SK-N-SH (cell line): ENCODE data around the gene FNDC3B. TPM values are rescaled to one million over a fixed set of nuclear protein-coding genes. Genes with fewer than 3 reads are reported as not detected.

Source experiments
- CTCF ChIA-PET: fragments of 300-600, 350-600 bp; formaldehyde crosslinking; extraction: SDS; loops from one replicate; lab custom pipeline; 2021; lab: Yijun Ruan, JAX
- POLR2A ChIA-PET: fragments of 350-600 bp; sonication (Branson Sonifier 250); formaldehyde crosslinking; extraction: SDS; loops from one replicate; lab custom pipeline; 2020; ENCODE audit warnings: antibody characterized with exemption, inconsistent platforms; lab: Yijun Ruan, JAX
- DNase-seq: peaks from one replicate; pipeline ENCODE4 v3.0.0; 2012
- H2AFZ ChIP-seq: fragments of 200-600 bp; sonication (generic); 2 replicates; pipeline ENCODE4 v1.8.1; 2016; ENCODE audit warnings: antibody characterized with exemption, mild to moderate bottlenecking, low read depth
- H3F3A ChIP-seq: fragments of 200-600 bp; sonication (generic); replicated peaks from 2 replicates; pipeline ENCODE3; 2016; ENCODE audit warnings: antibody characterized with exemption, mild to moderate bottlenecking; ENCODE audit not compliant: insufficient read depth
- H3K27ac ChIP-seq, 2 experiments: fragments of 200-500 bp in 1 of 2; fragments of 200-600 bp in 1 of 2; sonication (Bioruptor generic) in 1 of 2; sonication (generic), shearing (Covaris generic) in 1 of 2; 2 replicates each; pipeline versions ENCODE4 v1.5.1 to v1.6.1; 2014 to 2016; ENCODE audit warnings: low read depth in 2 of 2, inconsistent platforms in 1 of 2, low read length in 1 of 2, mild to moderate bottlenecking in 1 of 2, mixed read lengths in 1 of 2
- H3K27me3 ChIP-seq: fragments of 200-600 bp; sonication (generic), shearing (Covaris generic); 2 replicates; pipeline ENCODE4 v1.6.1; 2016; ENCODE audit warnings: mixed run types; ENCODE audit not compliant: insufficient read depth
- H3K36me3 ChIP-seq, 2 experiments: fragments of 200-500 bp in 1 of 2; fragments of 200-600 bp in 1 of 2; sonication (Bioruptor generic) in 1 of 2; sonication (generic) in 1 of 2; replicated peaks in 1 of 2; 2 replicates each; pipeline versions ENCODE3 to v1.5.1; 2014 to 2016; ENCODE audit warnings: low read length in 1 of 2, mild to moderate bottlenecking in 1 of 2; ENCODE audit not compliant: insufficient read depth in 2 of 2, control insufficient read depth in 1 of 2
- H3K4me1 ChIP-seq, 2 experiments: fragments of 200-500 bp in 1 of 2; fragments of 200-600 bp in 1 of 2; sonication (Bioruptor generic) in 1 of 2; sonication (generic), shearing (Covaris generic) in 1 of 2; 2 replicates each; pipeline versions ENCODE4 v1.5.1 to v1.6.1; 2014 to 2016; ENCODE audit warnings: low read depth in 1 of 2, low read length in 1 of 2, mixed run types in 1 of 2; ENCODE audit not compliant: insufficient read depth in 2 of 2, control insufficient read depth in 1 of 2
- H3K4me2 ChIP-seq: fragments of 200-600 bp; sonication (generic), shearing (Covaris generic); 2 replicates; pipeline ENCODE4 v1.6.1; 2017; ENCODE audit warnings: mixed run types
- H3K4me3 ChIP-seq, 2 experiments: fragments of 200-500 bp in 1 of 2; fragments of 200-600 bp in 1 of 2; sonication (Bioruptor generic) in 1 of 2; sonication (generic), shearing (Covaris generic) in 1 of 2; 2 replicates each; pipeline versions ENCODE4 v1.5.1 to v1.8.1; 2014 to 2016; ENCODE audit warnings: low read depth in 2 of 2, inconsistent platforms in 1 of 2, low read length in 1 of 2, mild to moderate bottlenecking in 1 of 2, mixed read lengths in 1 of 2, moderate library complexity in 1 of 2
- H3K79me2 ChIP-seq: fragments of 200-600 bp; sonication (generic); 2 replicates; pipeline ENCODE4 v1.8.1; 2017; ENCODE audit warnings: mild to moderate bottlenecking; ENCODE audit not compliant: insufficient read depth
- H3K9ac ChIP-seq: fragments of 200-600 bp; sonication (generic); 2 replicates; pipeline ENCODE4 v1.6.1; 2017; ENCODE audit warnings: mixed run types
- H3K9me2 ChIP-seq: fragments of 200-600 bp; sonication (generic); 2 replicates; pipeline ENCODE4 v1.6.1; 2017; ENCODE audit warnings: mixed run types
- H3K9me3 ChIP-seq: fragments of 200-600 bp; sonication (generic); 2 replicates; pipeline ENCODE4 v1.6.1; 2017; ENCODE audit warnings: mixed run types, mild to moderate bottlenecking, moderate library complexity
- H4K20me1 ChIP-seq: fragments of 200-600 bp; sonication (generic); 2 replicates; pipeline ENCODE4 v1.6.1; 2017; ENCODE audit warnings: mild to moderate bottlenecking, mixed run types; ENCODE audit not compliant: insufficient read depth
- ELF1 ChIP-seq: IDR thresholded peaks from 2 replicates; pipeline ENCODE4 v1.4.0; 2012
- EP300 ChIP-seq, 2 experiments: IDR thresholded peaks; 2 replicates each; pipeline versions ENCODE4 v1.4.0 to v1.6.1; 2012; ENCODE audit warnings: borderline replicate concordance in 1 of 2, low read depth in 1 of 2, low read length in 1 of 2
- EZH2phosphoT487 ChIP-seq: fragments of 200-600 bp; sonication (generic); IDR thresholded peaks from 2 replicates; pipeline ENCODE4 v1.6.1; 2017; ENCODE audit warnings: low read depth, mixed run types, mild to moderate bottlenecking, antibody characterized with exemption, moderate library complexity, borderline replicate concordance
- FOXJ3 ChIP-seq: sonication (generic); formaldehyde crosslinking; IDR thresholded peaks from 2 replicates; pipeline ENCODE4 v1.5.1; 2020; ENCODE audit warnings: mild to moderate bottlenecking, missing genetic modification reagents
- FOXM1 ChIP-seq: IDR thresholded peaks from 2 replicates; pipeline ENCODE4 v1.4.0; 2012; ENCODE audit warnings: low read depth, mild to moderate bottlenecking
- GABPA ChIP-seq: IDR thresholded peaks from 2 replicates; pipeline ENCODE4 v1.4.0; 2012; ENCODE audit warnings: low read depth, mild to moderate bottlenecking
- GATA2 ChIP-seq: sonication (generic); formaldehyde crosslinking; IDR thresholded peaks from 2 replicates; pipeline ENCODE4 v1.5.0; 2020; ENCODE audit warnings: mild to moderate bottlenecking, missing genetic modification reagents
- IRF3 ChIP-seq: fragments of 150-350 bp; IDR thresholded peaks from 2 replicates; pipeline ENCODE4 v1.6.1; 2016; ENCODE audit warnings: mild to moderate bottlenecking, low read depth, low read length
- JUND ChIP-seq: IDR thresholded peaks from 2 replicates; pipeline ENCODE4 v1.4.0; 2012
- MAX ChIP-seq: IDR thresholded peaks from 2 replicates; pipeline ENCODE4 v1.4.0; 2012; ENCODE audit warnings: low read depth
- MEF2A ChIP-seq: IDR thresholded peaks from 2 replicates; pipeline ENCODE4 v1.4.0; 2012; ENCODE audit warnings: low read depth, borderline replicate concordance
- MXI1 ChIP-seq: IDR thresholded peaks from 2 replicates; pipeline ENCODE4 v1.6.1; 2012; ENCODE audit warnings: mild to moderate bottlenecking, low read depth, low read length, improper control_type of control experiment
- NFIC ChIP-seq: IDR thresholded peaks from 2 replicates; pipeline ENCODE4 v1.4.0; 2012; ENCODE audit warnings: borderline replicate concordance
- POLR2AphosphoS5 ChIP-seq: IDR thresholded peaks from 2 replicates; pipeline ENCODE4 v1.6.1; 2012; ENCODE audit warnings: low read depth, low read length
- RAD21 ChIP-seq: IDR thresholded peaks from 2 replicates; pipeline ENCODE4 v1.6.1; 2012; ENCODE audit warnings: mild to moderate bottlenecking, low read length
- RFX5 ChIP-seq: IDR thresholded peaks from 2 replicates; pipeline ENCODE4 v1.6.1; 2012; ENCODE audit warnings: mild to moderate bottlenecking, improper control_type of control experiment, low read length
- RXRA ChIP-seq: IDR thresholded peaks from 2 replicates; pipeline ENCODE4 v1.4.0; 2012; ENCODE audit warnings: low read depth, mild to moderate bottlenecking, borderline replicate concordance
- SIN3A ChIP-seq: IDR thresholded peaks from 2 replicates; pipeline ENCODE4 v1.6.1; 2012; ENCODE audit warnings: low read depth, mild to moderate bottlenecking, low read length, moderate library complexity, borderline replicate concordance
- SMC3 ChIP-seq: IDR thresholded peaks from 2 replicates; pipeline ENCODE4 v1.6.1; 2012; ENCODE audit warnings: low read depth, low read length, improper control_type of control experiment
- TCF12 ChIP-seq: IDR thresholded peaks from 2 replicates; pipeline ENCODE4 v1.4.0; 2012
- TEAD4 ChIP-seq: IDR thresholded peaks from 2 replicates; pipeline ENCODE4 v1.4.0; 2012; ENCODE audit warnings: mild to moderate bottlenecking, borderline replicate concordance; ENCODE audit not compliant: insufficient read depth
- USF2 ChIP-seq: fragments of 150-350 bp; IDR thresholded peaks from 2 replicates; pipeline ENCODE4 v1.6.1; 2017; ENCODE audit warnings: antibody characterized with exemption, low read length, low read depth, borderline replicate concordance
- ZBTB33 ChIP-seq: IDR thresholded peaks from 2 replicates; pipeline ENCODE4 v1.4.0; 2012; ENCODE audit warnings: low read depth, borderline replicate concordance
- WGBS: methylation state at CpG from one replicate; pipeline ENCODE4 v1.1.6; 2017; ENCODE audit warnings: low lambda C conversion rate; 5-methylcytosine and 5-hydroxymethylcytosine counted together
- polyA plus RNA-seq, 3 experiments: library from polyadenylated mRNA; depleted of rRNA; stranded (reverse); fragments of >200 nt; gene quantifications; 2 replicates each; pipeline ENCODE4 v1.2.3, GENCODE V29; 2012

The FNDC3B gene
- polyA plus RNA-seq, 1 of the 3 experiments (the other 2 are of a cell fraction) = 10.4 TPM

GRCh38 chr3:172292422-172292821 lies 253.0 kb downstream of the FNDC3B start:
- Histone ChIP-seq H3K79me2 (peaks cover 49% of the 10 kb centered on the region; the same call in 1 of the 2 replicates), H4K20me1 (0 out of 2 replicates have a peak, but pooled peaks cover 3% of the 10 kb centered on the region), H3K27ac (no peak overlapping the region), H3K9me2 (no peaks in the 10 kb centered on the region), H3K9ac (no peak overlapping the region), H3F3A (no peaks in the 10 kb centered on the region), H3K4me3 (no peak overlapping the region), H2AFZ (no peak overlapping the region), H3K36me3 (peaks cover 39 to 68% of the 10 kb centered on the region in 2 experiments), H3K9me3 (no peaks in the 10 kb centered on the region), H3K4me2 (no peak overlapping the region), H3K4me1 (peaks cover 0 to 36% of the 10 kb centered on the region in 2 experiments; a peak in 3 of 4 replicates), H3K27me3 (no peaks in the 10 kb centered on the region)
- WGBS = 90% methylated on average over 2 of the region's 2 CpGs
- POLR2A ChIA-PET = no interaction called here
- CTCF ChIA-PET = no interaction called here
- no peak for TF ChIP-seq MXI1
- TF ChIP-seq SIN3A = no peak
- TF ChIP-seq IRF3 = no peak
- TF ChIP-seq GABPA = no peak
- TF ChIP-seq RXRA = no peak
- no peak for TF ChIP-seq ZBTB33
- no peak for TF ChIP-seq NFIC
- no peak for DNase-seq

- Histone ChIP-seq H3K9ac (no peak overlapping the region), H3K4me2 (no peak overlapping the region), H3K4me1 (peaks cover 0 to 30% of the 10 kb centered on the region in 2 experiments; a peak in 2 of 4 replicates), H3K9me2 (no peaks in the 10 kb centered on the region), H3F3A (no peaks in the 10 kb centered on the region), H4K20me1 (0 out of 2 replicates have a peak, but pooled peaks cover 3% of the 10 kb centered on the region), H3K36me3 (peaks cover 39 to 71% of the 10 kb centered on the region in 2 experiments), H3K27ac (no peak overlapping the region), H3K27me3 (no peaks in the 10 kb centered on the region), H3K4me3 (no peak overlapping the region), H3K9me3 (no peaks in the 10 kb centered on the region), H3K79me2 (peaks cover 43% of the 10 kb centered on the region; the same call in 1 of the 2 replicates), H2AFZ (no peak overlapping the region)
- DNase-seq = no peak
- 79% methylated on average over 2 of the region's 2 CpGs for WGBS
- POLR2A ChIA-PET = no interaction called here
- CTCF ChIA-PET = no interaction called here
- TF ChIP-seq RAD21 = no peak
- no peak for TF ChIP-seq MAX
- TF ChIP-seq USF2 = no peak
- no peak for TF ChIP-seq NFIC
- no peak for TF ChIP-seq RFX5
- no peak for TF ChIP-seq EZH2phosphoT487
- TF ChIP-seq FOXM1 = no peak
- TF ChIP-seq SMC3 = no peak
- no peak for TF ChIP-seq POLR2AphosphoS5
- no peak for TF ChIP-seq ELF1
- no peak for TF ChIP-seq TCF12
- no peak for TF ChIP-seq EP300 (IDR thresholded peaks at IDR 0.05; ENCODE audit: borderline replicate concordance in 1 of 2, low read depth in 1 of 2, low read length in 1 of 2)
- no peak for TF ChIP-seq JUND
- TF ChIP-seq TEAD4 = no peak
- no peak for TF ChIP-seq FOXJ3 (CRISPR knock-in tag)
- TF ChIP-seq GATA2 (CRISPR knock-in tag) = no peak
- TF ChIP-seq MEF2A = no peak
Observed at GRCh38 chr3:172293093-172293492, 253.7 kb downstream of the FNDC3B start.
